ENCODE data around the gene CBFB.

CBFB gene

DNA sequence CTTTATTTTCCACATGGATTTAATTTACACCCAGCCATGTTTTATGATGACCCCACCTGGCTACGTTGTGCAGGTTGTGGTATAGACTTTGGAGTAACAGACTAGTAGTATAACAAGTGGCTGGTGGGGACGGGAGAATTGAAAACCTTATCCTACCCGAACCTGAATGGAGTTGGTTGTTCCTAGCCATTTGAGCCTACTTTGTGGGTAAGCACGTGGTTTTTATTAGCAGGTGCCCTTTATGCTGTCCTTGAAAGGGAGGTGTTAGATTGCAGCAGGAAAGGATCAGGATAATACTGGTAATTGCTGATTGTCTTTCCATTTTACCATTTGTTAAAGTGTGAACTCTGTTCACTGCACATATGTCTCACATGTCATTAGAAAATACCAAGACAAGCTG is 48.9 kb downstream of the CBFB start:
- TF ChIP-seq, protein P1, sequence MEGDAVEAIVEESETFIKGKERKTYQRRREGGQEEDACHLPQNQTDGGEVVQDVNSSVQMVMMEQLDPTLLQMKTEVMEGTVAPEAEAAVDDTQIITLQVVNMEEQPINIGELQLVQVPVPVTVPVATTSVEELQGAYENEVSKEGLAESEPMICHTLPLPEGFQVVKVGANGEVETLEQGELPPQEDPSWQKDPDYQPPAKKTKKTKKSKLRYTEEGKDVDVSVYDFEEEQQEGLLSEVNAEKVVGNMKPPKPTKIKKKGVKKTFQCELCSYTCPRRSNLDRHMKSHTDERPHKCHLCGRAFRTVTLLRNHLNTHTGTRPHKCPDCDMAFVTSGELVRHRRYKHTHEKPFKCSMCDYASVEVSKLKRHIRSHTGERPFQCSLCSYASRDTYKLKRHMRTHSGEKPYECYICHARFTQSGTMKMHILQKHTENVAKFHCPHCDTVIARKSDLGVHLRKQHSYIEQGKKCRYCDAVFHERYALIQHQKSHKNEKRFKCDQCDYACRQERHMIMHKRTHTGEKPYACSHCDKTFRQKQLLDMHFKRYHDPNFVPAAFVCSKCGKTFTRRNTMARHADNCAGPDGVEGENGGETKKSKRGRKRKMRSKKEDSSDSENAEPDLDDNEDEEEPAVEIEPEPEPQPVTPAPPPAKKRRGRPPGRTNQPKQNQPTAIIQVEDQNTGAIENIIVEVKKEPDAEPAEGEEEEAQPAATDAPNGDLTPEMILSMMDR (IDR thresholded peaks at IDR 0.05; ENCODE audit: extremely low read depth, insufficient read depth, missing control alignments), result no peak
- in situ Hi-C loops (cut with MboI; ENCODE audit: low pct_unique_long_range_greater_than_20kb, low sequenced_read_pairs, unreplicated experiment), result no loop called here
- DNase-seq (ENCODE audit: low spot score), result no peak

DNA sequence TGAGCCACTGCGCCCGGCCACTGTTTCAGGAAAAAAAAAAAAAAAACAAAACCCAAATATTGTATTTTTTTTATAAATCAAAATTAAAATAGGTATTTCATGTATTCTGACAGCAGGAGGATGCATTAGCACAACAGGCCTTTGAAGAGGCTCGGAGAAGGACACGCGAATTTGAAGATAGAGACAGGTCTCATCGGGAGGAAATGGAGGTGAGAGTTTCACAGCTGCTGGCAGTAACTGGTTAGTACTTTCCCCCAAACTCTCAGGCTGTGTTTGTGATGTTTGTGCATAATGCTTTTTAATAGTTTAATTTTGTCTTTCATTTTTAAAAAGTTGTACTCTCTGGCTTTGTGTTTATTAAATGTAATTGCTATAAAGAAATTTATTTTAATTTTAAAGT is 53.2 kb downstream of the CBFB start:
- no peak for DNase-seq (ENCODE audit: low spot score)
- in situ Hi-C loops (cut with MboI; ENCODE audit: low pct_unique_long_range_greater_than_20kb, low sequenced_read_pairs, unreplicated experiment), result no loop called here
- TF ChIP-seq, protein P1 (IDR thresholded peaks at IDR 0.05; ENCODE audit: extremely low read depth, insufficient read depth, missing control alignments), result no peak

DNA sequence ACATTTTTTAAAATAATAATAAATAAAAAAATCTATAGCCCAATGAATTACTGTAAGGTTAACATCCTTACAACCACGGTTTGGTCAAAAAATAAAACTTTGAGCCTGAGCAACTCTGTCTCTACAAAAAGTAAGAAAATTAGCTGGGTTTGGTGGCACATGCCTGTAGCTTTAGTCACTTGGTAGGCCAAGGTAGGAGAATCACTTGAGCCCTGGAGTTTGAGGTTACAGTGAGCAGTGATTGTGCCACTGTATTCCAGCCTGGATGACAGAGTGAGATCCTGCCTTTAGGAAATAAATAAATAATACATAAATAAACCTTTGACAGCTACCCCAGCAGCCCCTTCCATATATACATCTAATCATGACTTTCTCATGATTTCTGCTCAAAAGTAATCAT is 53.9 kb downstream of the CBFB start:
- no peak for DNase-seq (ENCODE audit: low spot score)
- TF ChIP-seq, protein P1 (IDR thresholded peaks at IDR 0.05; ENCODE audit: extremely low read depth, insufficient read depth, missing control alignments), result no peak
- in situ Hi-C loops (cut with MboI; ENCODE audit: low pct_unique_long_range_greater_than_20kb, low sequenced_read_pairs, unreplicated experiment), result no loop called here

DNA sequence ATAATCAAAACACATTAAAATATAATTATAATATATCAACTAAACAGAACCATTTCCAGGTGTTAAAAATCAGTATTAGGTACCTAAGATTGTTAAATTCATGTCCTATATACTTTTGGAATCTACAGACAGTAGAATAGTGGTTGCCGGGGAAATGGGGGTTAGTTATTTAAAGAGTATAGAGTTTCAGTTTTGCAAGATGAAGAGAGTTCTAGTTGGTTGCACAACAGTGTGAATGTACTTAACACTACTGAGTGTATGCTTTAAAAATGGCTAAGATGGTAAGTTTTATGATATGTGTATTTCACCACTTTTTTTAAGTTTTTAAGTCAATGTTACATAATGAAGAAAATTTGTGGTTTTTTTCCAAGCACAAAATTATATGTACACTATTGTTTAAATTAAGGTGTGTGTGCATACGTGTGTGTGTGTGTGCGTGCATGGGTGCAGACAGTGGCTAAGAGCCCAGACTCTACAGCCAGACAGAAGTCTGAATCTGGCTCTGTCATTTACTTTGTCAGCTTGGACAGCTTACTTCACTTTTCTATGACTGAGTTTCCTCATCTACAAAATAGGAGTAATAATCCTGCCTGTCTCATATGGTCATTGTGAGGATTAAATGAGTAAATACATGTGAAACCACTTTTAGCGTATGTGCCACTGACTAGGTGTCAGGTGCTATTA is 55.5 kb downstream of the CBFB start:
- no peak for DNase-seq (ENCODE audit: low spot score)
- in situ Hi-C loops (cut with MboI; ENCODE audit: low pct_unique_long_range_greater_than_20kb, low sequenced_read_pairs, unreplicated experiment), result no loop called here
- TF ChIP-seq, protein P1 (IDR thresholded peaks at IDR 0.05; ENCODE audit: extremely low read depth, insufficient read depth, missing control alignments), result no peak

DNA sequence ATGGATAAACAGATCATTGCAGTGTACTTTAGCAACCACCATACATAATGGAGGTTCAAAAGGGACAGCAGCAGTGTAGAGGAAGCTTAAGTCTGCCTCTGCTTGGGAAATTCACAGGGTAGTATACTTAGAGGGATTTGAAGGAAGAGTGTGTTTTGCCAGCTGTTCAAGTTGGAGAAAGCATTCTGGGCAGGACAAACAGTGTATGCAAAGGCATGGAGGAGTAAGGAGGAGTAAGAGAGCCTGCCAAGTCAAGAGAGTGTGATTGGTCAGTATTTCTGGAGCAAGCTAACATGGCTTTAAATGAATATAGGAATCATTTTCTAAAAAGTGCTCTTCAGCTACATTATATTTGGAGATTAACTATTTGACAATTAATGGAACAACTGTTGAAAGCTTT is 57.9 kb downstream of the CBFB start:
- TF ChIP-seq, protein P1 (IDR thresholded peaks at IDR 0.05; ENCODE audit: extremely low read depth, insufficient read depth, missing control alignments), result no peak
- DNase-seq (ENCODE audit: low spot score), result no peak
- in situ Hi-C loops (cut with MboI; ENCODE audit: low pct_unique_long_range_greater_than_20kb, low sequenced_read_pairs, unreplicated experiment), result no loop called here

DNA sequence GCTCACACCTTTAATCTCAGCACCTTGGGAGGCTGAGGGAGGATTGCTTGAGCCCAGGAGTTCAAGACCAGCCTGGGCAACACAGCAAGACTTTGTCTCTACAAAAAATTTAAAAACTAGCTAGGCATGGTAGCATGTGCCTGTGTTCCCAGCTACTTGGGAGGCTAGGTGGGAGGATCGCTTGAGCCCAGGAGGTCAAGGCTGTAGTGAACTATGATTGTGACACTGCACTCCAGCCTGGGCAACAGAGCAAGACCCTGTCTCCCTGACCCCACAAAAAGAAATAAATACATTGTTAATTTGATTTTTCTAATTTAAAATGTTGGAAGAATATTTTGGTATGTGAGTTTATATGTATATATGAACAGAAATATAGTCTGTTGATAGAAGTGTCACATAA is 58.3 kb downstream of the CBFB start:
- in situ Hi-C loops (cut with MboI; ENCODE audit: low pct_unique_long_range_greater_than_20kb, low sequenced_read_pairs, unreplicated experiment), result no loop called here
- no peak for DNase-seq (ENCODE audit: low spot score)
- TF ChIP-seq, protein P1 (IDR thresholded peaks at IDR 0.05; ENCODE audit: extremely low read depth, insufficient read depth, missing control alignments), result no peak
